HCT116 (cell line): Measurements from ENCODE around the gene MAPK10. TPM values are rescaled to one million over a fixed set of nuclear protein-coding genes. Genes with fewer than 3 reads are reported as not detected.

ENCODE experiments used
- ATAC-seq: fragments of 200-7000 bp; cut with Tn5 transposase; 2 replicates; pipeline ENCODE4 v1.9.1; 2020; ENCODE audit warnings: mild to moderate bottlenecking, moderate library complexity
- BruUV-seq: library from RNA; stranded (reverse); fragments of 400-500 nt; replicated peaks from 2 replicates; lab custom pipeline; 2021; lab: Mats Ljungman, UMichigan
- CTCF ChIA-PET: fragments of 300-600 bp; sonication (Branson Sonifier 250); formaldehyde crosslinking; loops from one replicate; lab custom pipeline; 2021; ENCODE audit warnings: antibody characterized with exemption; lab: Charles Lee
- POLR2A ChIA-PET: fragments of 300-600, 350-600 bp; sonication (Branson Sonifier 250); formaldehyde crosslinking; loops from one replicate; lab custom pipeline; 2021; ENCODE audit warnings: antibody characterized with exemption; lab: Charles Lee
- RAD21 ChIA-PET, 2 experiments: fragments of 300-600 bp; sonication (Branson Sonifier 250); formaldehyde crosslinking; loops; one replicate each; lab custom pipeline; 2023; ENCODE audit warnings: low total read pairs in 2 of 2; ENCODE audit not compliant: uncharacterized antibody in 2 of 2, unreplicated experiment in 2 of 2, low non-redundant PET in 1 of 2; lab: Charles Lee
- DNase-seq: peaks from one replicate; pipeline ENCODE4 v3.0.0-alpha.2; 2010; ENCODE audit warnings: low read depth, low spot score
- H2AFZ ChIP-seq: fragments of 200-600 bp; shearing (Covaris generic), sonication (generic); 2 replicates; pipeline ENCODE4 v1.6.1; 2017; ENCODE audit warnings: low read depth, mixed run types, mixed read lengths, antibody characterized with exemption, low read length; ENCODE audit not compliant: poor library complexity, severe bottlenecking
- H3K27ac ChIP-seq: 2 replicates; pipeline ENCODE4 v1.5.1; 2012; ENCODE audit warnings: low read depth, low read length
- H3K27me3 ChIP-seq: fragments of 200-600 bp; sonication (generic); 2 replicates; pipeline ENCODE4 v1.6.1; 2016; ENCODE audit warnings: mixed run types, low read length, mixed read lengths; ENCODE audit not compliant: insufficient read depth
- H3K36me3 ChIP-seq, 2 experiments: fragments of 200-500 bp in 1 of 2; fragments of 200-600 bp in 1 of 2; sonication (Bioruptor generic) in 1 of 2; sonication (generic) in 1 of 2; 2 replicates each; pipeline versions ENCODE4 v1.5.1 to v1.6.1; 2014 to 2016; ENCODE audit warnings: low read length in 2 of 2, inconsistent platforms in 1 of 2, mixed read lengths in 1 of 2, mixed run types in 1 of 2; ENCODE audit not compliant: insufficient read depth in 2 of 2, control insufficient read depth in 1 of 2
- H3K4me1 ChIP-seq, 2 experiments: fragments of 200-600 bp in 1 of 2; sonication (generic) in 1 of 2; 2 replicates each; pipeline versions ENCODE4 v1.5.1 to v1.6.1; 2012 to 2017; ENCODE audit warnings: low read length in 2 of 2, inconsistent platforms in 1 of 2, mild to moderate bottlenecking in 1 of 2, mixed read lengths in 1 of 2, mixed run types in 1 of 2, moderate library complexity in 1 of 2; ENCODE audit not compliant: insufficient read depth in 2 of 2, control insufficient read depth in 1 of 2
- H3K4me2 ChIP-seq: fragments of 200-600 bp; sonication (generic); 2 replicates; pipeline ENCODE4 v1.6.1; 2017; ENCODE audit warnings: mixed run types, low read length, mixed read lengths
- H3K4me3 ChIP-seq, 2 experiments: fragments of 200-600 bp in 1 of 2; sonication (generic) in 1 of 2; replicated peaks in 1 of 2; 2 replicates each; pipeline ENCODE4 v1.5.1; 2011 to 2016; ENCODE audit warnings: low read length in 2 of 2, control low read depth in 1 of 2, low read depth in 1 of 2, mild to moderate bottlenecking in 1 of 2, mixed read lengths in 1 of 2, mixed run types in 1 of 2
- H3K79me2 ChIP-seq: fragments of 200-600 bp; sonication (generic); 2 replicates; pipeline ENCODE4 v1.6.1; 2017; ENCODE audit warnings: mild to moderate bottlenecking, mixed run types, low read length, moderate library complexity, mixed read lengths; ENCODE audit not compliant: insufficient read depth
- H3K9ac ChIP-seq: fragments of 200-600 bp; sonication (generic); 2 replicates; pipeline ENCODE4 v1.6.1; 2016; ENCODE audit warnings: low read length, mixed read lengths
- H3K9me2 ChIP-seq: fragments of 200-600 bp; sonication (generic), shearing (Covaris generic); 2 replicates; pipeline ENCODE4 v1.6.1; 2017; ENCODE audit warnings: mixed run types, mild to moderate bottlenecking, moderate library complexity; ENCODE audit not compliant: insufficient read depth
- H3K9me3 ChIP-seq, 2 experiments: fragments of 200-500 bp in 1 of 2; fragments of 200-600 bp in 1 of 2; sonication (Bioruptor generic) in 1 of 2; sonication (generic) in 1 of 2; 2 replicates each; pipeline ENCODE4 v1.6.1; 2014 to 2017; ENCODE audit warnings: low read length in 2 of 2, mixed read lengths in 2 of 2, inconsistent platforms in 1 of 2, low read depth in 1 of 2, mild to moderate bottlenecking in 1 of 2, mixed run types in 1 of 2, moderate library complexity in 1 of 2; ENCODE audit not compliant: control insufficient read depth in 1 of 2, insufficient read depth in 1 of 2
- H4K20me1 ChIP-seq: fragments of 200-600 bp; sonication (generic), shearing (Covaris generic); 2 replicates; pipeline ENCODE4 v1.6.1; 2017; ENCODE audit warnings: mixed run types, mild to moderate bottlenecking, moderate library complexity; ENCODE audit not compliant: insufficient read depth
- CBX3 ChIP-seq: IDR thresholded peaks from 2 replicates; pipeline ENCODE4 v1.6.1; 2012; ENCODE audit warnings: low read depth
- EZH2 ChIP-seq: fragments of 200-600 bp; sonication (generic); IDR thresholded peaks from 2 replicates; pipeline ENCODE4 v1.6.1; 2017; ENCODE audit warnings: antibody characterized with exemption, mixed run types
- EZH2phosphoT487 ChIP-seq: fragments of 200-600 bp; IDR thresholded peaks from 2 replicates; pipeline ENCODE4 v1.6.1; 2018; ENCODE audit warnings: antibody characterized with exemption, borderline replicate concordance
- POLR2A ChIP-seq: IDR thresholded peaks from 2 replicates; pipeline ENCODE4 v1.7.0; 2011; ENCODE audit warnings: borderline replicate concordance; ENCODE audit not compliant: insufficient read depth, insufficient read length; ENCODE audit errors: extremely low read depth
- RAD21 ChIP-seq: IDR thresholded peaks from 2 replicates; pipeline ENCODE4 v1.6.1; 2012; ENCODE audit warnings: low read depth, mild to moderate bottlenecking
- TCF7L2 ChIP-seq: IDR thresholded peaks from 2 replicates; pipeline ENCODE4 v1.7.0; 2011; ENCODE audit warnings: borderline replicate concordance, inconsistent platforms; ENCODE audit not compliant: insufficient read depth, insufficient read length; ENCODE audit errors: extremely low read depth
- ZFX ChIP-seq: fragments of 450-650 bp; IDR thresholded peaks from 2 replicates; pipeline ENCODE4 v1.6.1; 2017
- intact Hi-C: fragments of 100-400 bp; cut with micrococcal nuclease; formaldehyde crosslinking; loops from 2 replicates; pipeline ENCODE4 v1.10.0; 2022
- total RNA-seq: library from RNA; stranded (reverse); gene quantifications from one replicate; pipeline ENCODE4 v1.2.1, GENCODE V29; 2021; ENCODE audit not compliant: unreplicated experiment
- TF ChIP-seq, protein P1 (sequence below): IDR thresholded peaks from 2 replicates; pipeline ENCODE4 v1.6.1; 2012
- TF ChIP-seq, protein P2 (sequence below): IDR thresholded peaks from 2 replicates; pipeline ENCODE4 v1.6.1; 2011; ENCODE audit warnings: mild to moderate bottlenecking, low read length, moderate library complexity; ENCODE audit not compliant: insufficient replicate concordance; ENCODE audit errors: extremely low read depth
- TF ChIP-seq, protein P3 (sequence below): IDR thresholded peaks from 2 replicates; pipeline ENCODE4 v1.6.1; 2012; ENCODE audit warnings: low read depth

MAPK10 gene
- total RNA-seq, 1 experiment from 2014 or later: 0.52 TPM

DNA sequence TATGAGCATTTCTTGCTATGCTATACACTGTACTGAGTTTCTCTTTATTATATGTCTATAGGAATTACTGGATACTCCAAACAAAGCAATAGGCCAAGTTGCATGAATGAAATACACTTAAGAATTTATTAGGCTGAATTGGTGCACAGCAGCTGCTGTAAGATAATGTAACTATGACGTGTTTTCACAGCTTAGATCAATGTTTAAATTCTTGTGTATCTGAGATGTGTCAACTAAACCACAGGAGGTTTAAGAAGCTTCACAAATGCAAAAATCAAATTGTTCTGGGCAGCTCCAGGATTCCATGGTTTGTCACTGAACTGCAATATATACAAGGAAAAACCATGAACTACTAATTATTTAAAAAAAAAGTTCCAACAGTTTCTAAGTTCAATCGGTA lies 156.7 kb downstream of the MAPK10 start:
- H4K20me1 ChIP-seq: no peaks in the 10 kb centered on the region; the same call in 1 of the 2 replicates
- H3K27me3 ChIP-seq: no peaks in the 10 kb centered on the region
- intact Hi-C loops: no loop called here
- no peaks in the 10 kb centered on the region for H3K36me3 ChIP-seq
- no peak for ATAC-seq
- no peak overlapping the region for H3K27ac ChIP-seq
- no peaks in the 10 kb centered on the region for H3K9me3 ChIP-seq
- no peak for DNase-seq
- H3K4me1 ChIP-seq: no peaks in the 10 kb centered on the region
- no peaks in the 10 kb centered on the region for H3K79me2 ChIP-seq
- ChIA-PET CTCF (no interaction called here), POLR2A (no interaction called here), RAD21 (no interaction called here)
- no peak overlapping the region for H3K9ac ChIP-seq
- H3K4me2 ChIP-seq: no peak overlapping the region
- BruUV-seq: no TSS peak
- TF ChIP-seq, protein P1, sequence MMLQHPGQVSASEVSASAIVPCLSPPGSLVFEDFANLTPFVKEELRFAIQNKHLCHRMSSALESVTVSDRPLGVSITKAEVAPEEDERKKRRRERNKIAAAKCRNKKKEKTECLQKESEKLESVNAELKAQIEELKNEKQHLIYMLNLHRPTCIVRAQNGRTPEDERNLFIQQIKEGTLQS: no peak
- TF ChIP-seq, protein P2, sequence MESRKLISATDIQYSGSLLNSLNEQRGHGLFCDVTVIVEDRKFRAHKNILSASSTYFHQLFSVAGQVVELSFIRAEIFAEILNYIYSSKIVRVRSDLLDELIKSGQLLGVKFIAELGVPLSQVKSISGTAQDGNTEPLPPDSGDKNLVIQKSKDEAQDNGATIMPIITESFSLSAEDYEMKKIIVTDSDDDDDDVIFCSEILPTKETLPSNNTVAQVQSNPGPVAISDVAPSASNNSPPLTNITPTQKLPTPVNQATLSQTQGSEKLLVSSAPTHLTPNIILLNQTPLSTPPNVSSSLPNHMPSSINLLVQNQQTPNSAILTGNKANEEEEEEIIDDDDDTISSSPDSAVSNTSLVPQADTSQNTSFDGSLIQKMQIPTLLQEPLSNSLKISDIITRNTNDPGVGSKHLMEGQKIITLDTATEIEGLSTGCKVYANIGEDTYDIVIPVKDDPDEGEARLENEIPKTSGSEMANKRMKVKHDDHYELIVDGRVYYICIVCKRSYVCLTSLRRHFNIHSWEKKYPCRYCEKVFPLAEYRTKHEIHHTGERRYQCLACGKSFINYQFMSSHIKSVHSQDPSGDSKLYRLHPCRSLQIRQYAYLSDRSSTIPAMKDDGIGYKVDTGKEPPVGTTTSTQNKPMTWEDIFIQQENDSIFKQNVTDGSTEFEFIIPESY: no peak
- TF ChIP-seq TCF7L2 (no peak), CBX3 (no peak), RAD21 (no peak), EZH2 (no peak), ZFX (no peak), EZH2phosphoT487 (no peak), POLR2A (no peak)
- TF ChIP-seq, protein P3, sequence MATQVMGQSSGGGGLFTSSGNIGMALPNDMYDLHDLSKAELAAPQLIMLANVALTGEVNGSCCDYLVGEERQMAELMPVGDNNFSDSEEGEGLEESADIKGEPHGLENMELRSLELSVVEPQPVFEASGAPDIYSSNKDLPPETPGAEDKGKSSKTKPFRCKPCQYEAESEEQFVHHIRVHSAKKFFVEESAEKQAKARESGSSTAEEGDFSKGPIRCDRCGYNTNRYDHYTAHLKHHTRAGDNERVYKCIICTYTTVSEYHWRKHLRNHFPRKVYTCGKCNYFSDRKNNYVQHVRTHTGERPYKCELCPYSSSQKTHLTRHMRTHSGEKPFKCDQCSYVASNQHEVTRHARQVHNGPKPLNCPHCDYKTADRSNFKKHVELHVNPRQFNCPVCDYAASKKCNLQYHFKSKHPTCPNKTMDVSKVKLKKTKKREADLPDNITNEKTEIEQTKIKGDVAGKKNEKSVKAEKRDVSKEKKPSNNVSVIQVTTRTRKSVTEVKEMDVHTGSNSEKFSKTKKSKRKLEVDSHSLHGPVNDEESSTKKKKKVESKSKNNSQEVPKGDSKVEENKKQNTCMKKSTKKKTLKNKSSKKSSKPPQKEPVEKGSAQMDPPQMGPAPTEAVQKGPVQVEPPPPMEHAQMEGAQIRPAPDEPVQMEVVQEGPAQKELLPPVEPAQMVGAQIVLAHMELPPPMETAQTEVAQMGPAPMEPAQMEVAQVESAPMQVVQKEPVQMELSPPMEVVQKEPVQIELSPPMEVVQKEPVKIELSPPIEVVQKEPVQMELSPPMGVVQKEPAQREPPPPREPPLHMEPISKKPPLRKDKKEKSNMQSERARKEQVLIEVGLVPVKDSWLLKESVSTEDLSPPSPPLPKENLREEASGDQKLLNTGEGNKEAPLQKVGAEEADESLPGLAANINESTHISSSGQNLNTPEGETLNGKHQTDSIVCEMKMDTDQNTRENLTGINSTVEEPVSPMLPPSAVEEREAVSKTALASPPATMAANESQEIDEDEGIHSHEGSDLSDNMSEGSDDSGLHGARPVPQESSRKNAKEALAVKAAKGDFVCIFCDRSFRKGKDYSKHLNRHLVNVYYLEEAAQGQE: no peak
- H3K9me2 ChIP-seq: no peaks in the 10 kb centered on the region
- no peak overlapping the region for H3K4me3 ChIP-seq
- H2AFZ ChIP-seq: no peak overlapping the region
